Measurements from ENCODE around the gene MLEC. TPM values are rescaled to one million over a fixed set of nuclear protein-coding genes. Genes with fewer than 3 reads are reported as not detected.
A peak's percentile ranks its signal among the peaks of the same experiment; 100 is the strongest.

The MLEC gene
- total RNA-seq, 1 donor from 2014 or later = 100 TPM

DNA sequence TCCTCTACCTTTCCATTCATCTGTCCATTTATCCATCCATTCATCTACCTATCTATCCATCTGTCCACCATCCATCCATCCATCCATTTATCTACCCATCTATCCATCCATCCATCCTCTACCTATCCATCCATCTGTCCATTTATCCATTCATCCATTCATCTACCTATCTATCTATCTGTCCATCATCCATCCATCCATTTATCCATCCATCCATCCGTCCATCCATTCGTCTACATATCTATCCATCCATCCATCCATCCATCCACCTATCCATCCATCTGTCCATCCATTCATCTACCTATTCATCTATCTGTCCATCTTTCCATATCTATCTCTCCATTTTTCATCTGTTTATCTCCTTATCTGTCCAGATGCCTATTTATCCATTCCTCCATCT is 25.5 kb upstream of the MLEC start:
- H3K4me2 ChIP-seq = no peak overlapping the region
- TF ChIP-seq EZH2phosphoT487 (IDR thresholded peaks at IDR 0.05) (no peak), EZH2 (IDR thresholded peaks at IDR 0.05) (no peak)
- TF ChIP-seq, protein P1, sequence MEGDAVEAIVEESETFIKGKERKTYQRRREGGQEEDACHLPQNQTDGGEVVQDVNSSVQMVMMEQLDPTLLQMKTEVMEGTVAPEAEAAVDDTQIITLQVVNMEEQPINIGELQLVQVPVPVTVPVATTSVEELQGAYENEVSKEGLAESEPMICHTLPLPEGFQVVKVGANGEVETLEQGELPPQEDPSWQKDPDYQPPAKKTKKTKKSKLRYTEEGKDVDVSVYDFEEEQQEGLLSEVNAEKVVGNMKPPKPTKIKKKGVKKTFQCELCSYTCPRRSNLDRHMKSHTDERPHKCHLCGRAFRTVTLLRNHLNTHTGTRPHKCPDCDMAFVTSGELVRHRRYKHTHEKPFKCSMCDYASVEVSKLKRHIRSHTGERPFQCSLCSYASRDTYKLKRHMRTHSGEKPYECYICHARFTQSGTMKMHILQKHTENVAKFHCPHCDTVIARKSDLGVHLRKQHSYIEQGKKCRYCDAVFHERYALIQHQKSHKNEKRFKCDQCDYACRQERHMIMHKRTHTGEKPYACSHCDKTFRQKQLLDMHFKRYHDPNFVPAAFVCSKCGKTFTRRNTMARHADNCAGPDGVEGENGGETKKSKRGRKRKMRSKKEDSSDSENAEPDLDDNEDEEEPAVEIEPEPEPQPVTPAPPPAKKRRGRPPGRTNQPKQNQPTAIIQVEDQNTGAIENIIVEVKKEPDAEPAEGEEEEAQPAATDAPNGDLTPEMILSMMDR (IDR thresholded peaks at IDR 0.05) = no peak
- H3K9ac ChIP-seq = no peak overlapping the region
- peaks cover 1% of the 10 kb centered on the region for H3K4me1 Mint-ChIP-seq
- H2AFZ ChIP-seq (replicated peaks) = no peak overlapping the region
- H3K36me3 Mint-ChIP-seq = no peaks in the 10 kb centered on the region
- H4K20me1 ChIP-seq (ENCODE audit: low read depth) = no peaks in the 10 kb centered on the region
- no peak overlapping the region for H3K27ac Mint-ChIP-seq
- H3K36me3 ChIP-seq = no peaks in the 10 kb centered on the region
- no peak overlapping the region for H3K4me3 ChIP-seq
- H3K9me3 Mint-ChIP-seq = no peaks in the 10 kb centered on the region
- no peaks in the 10 kb centered on the region for H3K79me2 ChIP-seq (ENCODE audit: low read depth)
- H3K27me3 Mint-ChIP-seq (ENCODE audit: insufficient read depth, low read depth) = peaks cover 5% of the 10 kb centered on the region
- no peak for DNase-seq (ENCODE audit: low spot score)
- H3F3A ChIP-seq (ENCODE audit: low read depth) = no peaks in the 10 kb centered on the region
- H3K4me1 ChIP-seq = no peaks in the 10 kb centered on the region
- H3K4me3 Mint-ChIP-seq = no peak overlapping the region
- no peak overlapping the region for H3K27ac ChIP-seq
- no peaks in the 10 kb centered on the region for H3K27me3 ChIP-seq
- H3K9me3 ChIP-seq (ENCODE audit: low read depth) = no peaks in the 10 kb centered on the region

DNA sequence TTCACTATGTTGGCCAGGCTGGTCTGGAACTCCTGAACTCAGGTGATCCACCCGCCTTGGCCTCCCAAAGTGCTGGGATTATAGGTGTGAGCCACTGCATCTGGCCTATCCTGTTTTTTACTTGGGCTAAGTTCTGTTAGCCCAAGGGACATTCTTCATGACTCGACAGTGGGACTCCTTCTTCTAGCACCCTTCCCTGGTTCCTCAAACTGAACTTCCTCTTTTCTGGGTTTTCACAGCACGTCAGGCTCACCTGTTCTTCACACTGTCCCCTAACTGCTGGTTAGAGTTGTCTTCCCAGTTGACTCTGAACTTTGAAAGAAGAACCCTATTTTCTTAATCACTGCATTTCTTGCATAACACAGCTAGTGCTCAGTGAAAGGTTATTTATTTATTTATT is 24.1 kb upstream of the MLEC start:
- Histone ChIP-seq H3K9ac (no peak overlapping the region), H3K4me3 (no peak overlapping the region), H3K27ac (no peak overlapping the region), H3K9me3 (ENCODE audit: low read depth) (no peaks in the 10 kb centered on the region), H2AFZ (replicated peaks) (no peak overlapping the region), H3K36me3 (no peaks in the 10 kb centered on the region), H3K27me3 (no peaks in the 10 kb centered on the region), H3F3A (ENCODE audit: low read depth) (peaks cover 2% of the 10 kb centered on the region), H4K20me1 (ENCODE audit: low read depth) (no peaks in the 10 kb centered on the region), H3K4me2 (no peak overlapping the region), H3K4me1 (no peaks in the 10 kb centered on the region), H3K79me2 (ENCODE audit: low read depth) (no peaks in the 10 kb centered on the region)
- Mint-ChIP-seq H3K9me3 (no peaks in the 10 kb centered on the region), H3K4me3 (no peak overlapping the region), H3K36me3 (no peaks in the 10 kb centered on the region), H3K27ac (no peak overlapping the region), H3K4me1 (peaks cover 8% of the 10 kb centered on the region), H3K27me3 (ENCODE audit: insufficient read depth, low read depth) (peaks cover 4% of the 10 kb centered on the region)
- DNase-seq (ENCODE audit: low spot score) = no peak
- TF ChIP-seq EZH2phosphoT487 (IDR thresholded peaks at IDR 0.05) (no peak), EZH2 (IDR thresholded peaks at IDR 0.05) (no peak)
- TF ChIP-seq, protein P1 (IDR thresholded peaks at IDR 0.05) = no peak

DNA sequence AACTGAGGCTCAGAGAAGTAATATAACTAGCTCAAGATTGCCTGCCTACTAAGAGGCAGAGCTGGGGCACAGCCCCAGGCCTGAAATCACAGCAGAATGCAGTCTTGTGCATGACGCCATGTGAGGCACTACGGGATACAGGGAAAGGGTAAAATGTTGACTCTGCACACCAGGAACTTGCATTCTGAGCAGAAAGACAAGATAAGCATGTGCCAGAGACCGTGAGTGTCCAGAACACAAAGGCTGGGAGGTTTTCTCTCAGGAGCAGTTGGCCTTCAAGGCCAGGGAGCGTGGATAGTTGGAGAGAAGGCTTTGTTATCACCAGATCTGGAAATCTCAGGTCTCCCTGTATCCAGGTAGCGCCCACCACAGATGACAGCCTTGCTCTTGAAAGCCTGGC is 23.2 kb upstream of the MLEC start:
- Histone ChIP-seq H3F3A (ENCODE audit: low read depth) (peaks cover 11% of the 10 kb centered on the region), H3K4me3 (no peak overlapping the region), H3K4me1 (peaks cover 6% of the 10 kb centered on the region), H3K36me3 (no peaks in the 10 kb centered on the region), H3K27me3 (no peaks in the 10 kb centered on the region), H3K27ac (no peak overlapping the region), H3K9me3 (ENCODE audit: low read depth) (no peaks in the 10 kb centered on the region), H4K20me1 (ENCODE audit: low read depth) (no peaks in the 10 kb centered on the region), H3K79me2 (ENCODE audit: low read depth) (no peaks in the 10 kb centered on the region), H3K9ac (no peak overlapping the region), H3K4me2 (no peak overlapping the region), H2AFZ (replicated peaks) (no peak overlapping the region)
- H3K36me3 Mint-ChIP-seq = no peaks in the 10 kb centered on the region
- H3K4me1 Mint-ChIP-seq = peaks cover 16% of the 10 kb centered on the region
- H3K4me3 Mint-ChIP-seq = no peak overlapping the region
- peaks cover 5% of the 10 kb centered on the region for H3K27me3 Mint-ChIP-seq (ENCODE audit: insufficient read depth, low read depth)
- H3K27ac Mint-ChIP-seq = peak overlapping the region; percentile 68
- H3K9me3 Mint-ChIP-seq = no peaks in the 10 kb centered on the region
- no peak for DNase-seq (ENCODE audit: low spot score)
- TF ChIP-seq EZH2phosphoT487 (IDR thresholded peaks at IDR 0.05) (no peak), EZH2 (IDR thresholded peaks at IDR 0.05) (no peak)
- TF ChIP-seq, protein P1 (IDR thresholded peaks at IDR 0.05) = no peak

Data from neural progenitor cell (in vitro differentiated cells).